Measurements from ENCODE around the gene POMGNT1. TPM values are rescaled to one million over a fixed set of nuclear protein-coding genes. Genes with fewer than 3 reads are reported as not detected.

POMGNT1 gene
- total and polyA plus RNA-seq, 2 of the 8 experiments (the other 6 are each of a cell fraction or from before 2014, with no cell fraction given) = 28.0 to 40.3 TPM

DNA sequence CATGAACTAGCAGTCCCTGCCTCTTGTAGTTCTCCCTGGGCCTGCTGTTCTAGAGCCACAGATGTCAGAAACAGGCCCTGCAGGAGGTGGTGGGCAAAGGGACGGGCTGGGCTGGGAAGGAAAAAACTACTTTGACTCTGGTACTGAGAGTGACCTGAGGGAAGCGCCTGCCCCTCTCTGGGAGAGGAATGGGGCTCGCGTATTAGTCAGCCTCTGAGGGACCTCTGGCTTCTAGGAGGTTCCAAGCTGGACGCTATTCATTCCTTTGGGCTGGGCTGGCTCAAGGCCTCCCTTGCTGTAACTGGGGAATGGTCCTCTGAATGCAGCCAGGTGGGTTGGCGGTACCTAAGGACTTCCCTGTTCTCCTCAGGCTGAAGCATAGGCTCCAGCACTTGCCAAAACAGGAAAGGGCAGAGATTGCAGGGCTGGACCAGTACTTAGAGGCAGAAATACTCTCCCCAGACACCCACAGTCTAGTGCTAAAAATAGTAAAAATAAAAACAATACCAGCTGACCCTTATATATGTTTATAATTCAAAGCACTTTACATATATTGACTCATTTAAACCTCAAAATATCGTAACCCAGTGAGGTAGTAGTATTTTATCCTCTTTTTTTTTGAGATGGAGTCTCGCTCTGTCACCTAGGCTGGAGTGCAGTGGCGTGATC is 7.1 kb downstream of the POMGNT1 start (continued):
- TF ChIP-seq BRCA1 (IDR thresholded peaks at IDR 0.05; ENCODE audit: low read depth, low read length) (no peak), MAFK (IDR thresholded peaks at IDR 0.05; ENCODE audit: low read depth, low read length) (no peak), SUZ12 (IDR thresholded peaks at IDR 0.05; ENCODE audit: low read length) (no peak)
